ENCODE results near the gene FUBP1. TPM values are rescaled to one million over a fixed set of nuclear protein-coding genes. Genes with fewer than 3 reads are reported as not detected.
A peak's percentile ranks its signal among the peaks of the same experiment; 100 is the strongest.

FUBP1 gene
- total RNA-seq, 1 experiment from 2014 or later, result 208 TPM

DNA sequence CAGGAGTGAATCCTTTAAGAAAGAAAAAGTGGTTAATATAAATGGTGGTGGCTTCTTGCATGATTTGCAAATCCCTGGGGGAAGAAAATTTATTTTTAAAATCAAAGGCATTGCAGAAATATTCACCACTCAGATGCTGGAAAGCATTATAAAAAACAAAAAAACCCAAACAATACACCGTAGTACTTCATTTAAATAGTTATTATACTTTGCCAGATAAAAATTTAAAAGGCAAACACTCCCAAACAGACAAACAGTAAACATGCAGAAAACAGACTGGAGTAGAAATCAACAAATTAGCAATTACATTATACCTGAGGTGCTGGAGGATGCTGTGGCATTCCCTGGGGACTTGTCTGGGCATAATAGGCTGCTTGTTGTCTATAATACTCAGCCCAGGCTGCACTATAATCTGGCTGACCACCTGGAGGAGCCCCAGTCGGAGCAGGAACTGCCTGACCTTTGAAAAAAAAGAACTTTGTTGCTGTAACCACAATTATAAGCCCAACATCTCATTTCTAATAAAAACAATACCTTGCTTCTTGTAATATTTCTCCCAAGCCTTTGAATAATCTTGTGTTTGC lies 29.9 kb downstream of the FUBP1 start:
- no peaks in the 10 kb centered on the region for H3K27me3 Mint-ChIP-seq (ENCODE audit: low read depth)
- ATAC-seq (peak; percentile 88), DNase-seq (ENCODE audit: low spot score) (no peak)
- POLR2A ChIA-PET, result interaction anchor here (1.5 kb wide), 1 partner anchor 29 kb away, joined by 3 read pairs; the partner anchor contains the start of gene FUBP1
- no peak overlapping the region for H3K4me3 Mint-ChIP-seq
- H3K36me3 Mint-ChIP-seq, result peaks cover 57% of the 10 kb centered on the region
- H3K27ac Mint-ChIP-seq, result peak overlapping the region; percentile 73
- TF ChIP-seq FOXK1 (CRISPR knock-in tag; IDR thresholded peaks at IDR 0.05), result no peak
- TF ChIP-seq, protein P1, sequence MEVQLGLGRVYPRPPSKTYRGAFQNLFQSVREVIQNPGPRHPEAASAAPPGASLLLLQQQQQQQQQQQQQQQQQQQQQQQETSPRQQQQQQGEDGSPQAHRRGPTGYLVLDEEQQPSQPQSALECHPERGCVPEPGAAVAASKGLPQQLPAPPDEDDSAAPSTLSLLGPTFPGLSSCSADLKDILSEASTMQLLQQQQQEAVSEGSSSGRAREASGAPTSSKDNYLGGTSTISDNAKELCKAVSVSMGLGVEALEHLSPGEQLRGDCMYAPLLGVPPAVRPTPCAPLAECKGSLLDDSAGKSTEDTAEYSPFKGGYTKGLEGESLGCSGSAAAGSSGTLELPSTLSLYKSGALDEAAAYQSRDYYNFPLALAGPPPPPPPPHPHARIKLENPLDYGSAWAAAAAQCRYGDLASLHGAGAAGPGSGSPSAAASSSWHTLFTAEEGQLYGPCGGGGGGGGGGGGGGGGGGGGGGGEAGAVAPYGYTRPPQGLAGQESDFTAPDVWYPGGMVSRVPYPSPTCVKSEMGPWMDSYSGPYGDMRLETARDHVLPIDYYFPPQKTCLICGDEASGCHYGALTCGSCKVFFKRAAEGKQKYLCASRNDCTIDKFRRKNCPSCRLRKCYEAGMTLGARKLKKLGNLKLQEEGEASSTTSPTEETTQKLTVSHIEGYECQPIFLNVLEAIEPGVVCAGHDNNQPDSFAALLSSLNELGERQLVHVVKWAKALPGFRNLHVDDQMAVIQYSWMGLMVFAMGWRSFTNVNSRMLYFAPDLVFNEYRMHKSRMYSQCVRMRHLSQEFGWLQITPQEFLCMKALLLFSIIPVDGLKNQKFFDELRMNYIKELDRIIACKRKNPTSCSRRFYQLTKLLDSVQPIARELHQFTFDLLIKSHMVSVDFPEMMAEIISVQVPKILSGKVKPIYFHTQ (CRISPR knock-in tag; IDR thresholded peaks at IDR 0.05), result no peak
- no peak for TF ChIP-seq GRHL2 (CRISPR knock-in tag; IDR thresholded peaks at IDR 0.05; ENCODE audit: insufficient replicate concordance, severe bottlenecking)
- TF ChIP-seq, protein P2, sequence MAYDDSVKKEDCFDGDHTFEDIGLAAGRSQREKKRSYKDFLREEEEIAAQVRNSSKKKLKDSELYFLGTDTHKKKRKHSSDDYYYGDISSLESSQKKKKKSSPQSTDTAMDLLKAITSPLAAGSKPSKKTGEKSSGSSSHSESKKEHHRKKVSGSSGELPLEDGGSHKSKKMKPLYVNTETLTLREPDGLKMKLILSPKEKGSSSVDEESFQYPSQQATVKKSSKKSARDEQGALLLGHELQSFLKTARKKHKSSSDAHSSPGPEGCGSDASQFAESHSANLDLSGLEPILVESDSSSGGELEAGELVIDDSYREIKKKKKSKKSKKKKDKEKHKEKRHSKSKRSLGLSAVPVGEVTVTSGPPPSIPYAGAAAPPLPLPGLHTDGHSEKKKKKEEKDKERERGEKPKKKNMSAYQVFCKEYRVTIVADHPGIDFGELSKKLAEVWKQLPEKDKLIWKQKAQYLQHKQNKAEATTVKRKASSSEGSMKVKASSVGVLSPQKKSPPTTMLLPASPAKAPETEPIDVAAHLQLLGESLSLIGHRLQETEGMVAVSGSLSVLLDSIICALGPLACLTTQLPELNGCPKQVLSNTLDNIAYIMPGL (CRISPR knock-in tag; IDR thresholded peaks at IDR 0.05), result no peak
- no peak for TF ChIP-seq ZNF121 (CRISPR knock-in tag; IDR thresholded peaks at IDR 0.05)
- TF ChIP-seq, protein P3, sequence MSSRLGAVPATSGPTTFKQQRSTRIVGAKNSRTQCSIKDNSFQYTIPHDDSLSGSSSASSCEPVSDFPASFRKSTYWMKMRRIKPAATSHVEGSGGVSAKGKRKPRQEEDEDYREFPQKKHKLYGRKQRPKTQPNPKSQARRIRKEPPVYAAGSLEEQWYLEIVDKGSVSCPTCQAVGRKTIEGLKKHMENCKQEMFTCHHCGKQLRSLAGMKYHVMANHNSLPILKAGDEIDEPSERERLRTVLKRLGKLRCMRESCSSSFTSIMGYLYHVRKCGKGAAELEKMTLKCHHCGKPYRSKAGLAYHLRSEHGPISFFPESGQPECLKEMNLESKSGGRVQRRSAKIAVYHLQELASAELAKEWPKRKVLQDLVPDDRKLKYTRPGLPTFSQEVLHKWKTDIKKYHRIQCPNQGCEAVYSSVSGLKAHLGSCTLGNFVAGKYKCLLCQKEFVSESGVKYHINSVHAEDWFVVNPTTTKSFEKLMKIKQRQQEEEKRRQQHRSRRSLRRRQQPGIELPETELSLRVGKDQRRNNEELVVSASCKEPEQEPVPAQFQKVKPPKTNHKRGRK (CRISPR knock-in tag; IDR thresholded peaks at IDR 0.05; ENCODE audit: borderline replicate concordance), result no peak
- TF ChIP-seq, protein P4, sequence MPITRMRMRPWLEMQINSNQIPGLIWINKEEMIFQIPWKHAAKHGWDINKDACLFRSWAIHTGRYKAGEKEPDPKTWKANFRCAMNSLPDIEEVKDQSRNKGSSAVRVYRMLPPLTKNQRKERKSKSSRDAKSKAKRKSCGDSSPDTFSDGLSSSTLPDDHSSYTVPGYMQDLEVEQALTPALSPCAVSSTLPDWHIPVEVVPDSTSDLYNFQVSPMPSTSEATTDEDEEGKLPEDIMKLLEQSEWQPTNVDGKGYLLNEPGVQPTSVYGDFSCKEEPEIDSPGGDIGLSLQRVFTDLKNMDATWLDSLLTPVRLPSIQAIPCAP (CRISPR knock-in tag; IDR thresholded peaks at IDR 0.05), result no peak
- CTCF ChIA-PET, result no interaction called here
- no peaks in the 10 kb centered on the region for H3K9me3 Mint-ChIP-seq
- peaks cover 5% of the 10 kb centered on the region for H3K4me1 Mint-ChIP-seq

DNA sequence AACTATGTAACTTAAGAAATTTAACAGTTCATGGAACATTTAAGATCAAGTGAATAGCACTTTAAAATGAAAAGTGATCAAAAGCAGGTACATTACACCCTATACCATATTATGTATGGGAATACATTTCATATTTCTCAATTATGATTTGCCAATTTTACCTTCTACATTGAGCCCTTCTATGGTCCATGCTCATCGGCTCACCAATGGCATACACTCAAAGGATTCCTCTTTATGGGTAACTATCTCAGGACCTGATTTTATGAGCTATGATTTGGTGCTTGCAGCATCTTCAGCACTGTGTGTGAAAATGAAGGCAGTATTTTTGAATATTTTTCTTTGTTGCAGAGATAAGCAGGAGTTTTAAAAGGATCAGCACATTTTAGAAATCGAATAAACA lies 33.5 kb downstream of the FUBP1 start:
- CTCF ChIA-PET, result interaction anchor here (1.9 kb wide), 1 partner anchor 169 kb away, joined by 6 read pairs; no protein-coding TSS in a partner anchor
- ATAC-seq, result no peak
- H3K36me3 Mint-ChIP-seq, result peaks cover 44% of the 10 kb centered on the region
- no peak overlapping the region for H3K27ac Mint-ChIP-seq
- POLR2A ChIA-PET, result no interaction called here
- no peaks in the 10 kb centered on the region for H3K27me3 Mint-ChIP-seq (ENCODE audit: low read depth)
- TF ChIP-seq, protein P5, sequence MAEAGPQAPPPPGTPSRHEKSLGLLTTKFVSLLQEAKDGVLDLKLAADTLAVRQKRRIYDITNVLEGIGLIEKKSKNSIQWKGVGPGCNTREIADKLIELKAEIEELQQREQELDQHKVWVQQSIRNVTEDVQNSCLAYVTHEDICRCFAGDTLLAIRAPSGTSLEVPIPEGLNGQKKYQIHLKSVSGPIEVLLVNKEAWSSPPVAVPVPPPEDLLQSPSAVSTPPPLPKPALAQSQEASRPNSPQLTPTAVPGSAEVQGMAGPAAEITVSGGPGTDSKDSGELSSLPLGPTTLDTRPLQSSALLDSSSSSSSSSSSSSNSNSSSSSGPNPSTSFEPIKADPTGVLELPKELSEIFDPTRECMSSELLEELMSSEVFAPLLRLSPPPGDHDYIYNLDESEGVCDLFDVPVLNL (CRISPR knock-in tag; IDR thresholded peaks at IDR 0.05; ENCODE audit: borderline replicate concordance, low read depth), result no peak
- TF ChIP-seq, protein P6, sequence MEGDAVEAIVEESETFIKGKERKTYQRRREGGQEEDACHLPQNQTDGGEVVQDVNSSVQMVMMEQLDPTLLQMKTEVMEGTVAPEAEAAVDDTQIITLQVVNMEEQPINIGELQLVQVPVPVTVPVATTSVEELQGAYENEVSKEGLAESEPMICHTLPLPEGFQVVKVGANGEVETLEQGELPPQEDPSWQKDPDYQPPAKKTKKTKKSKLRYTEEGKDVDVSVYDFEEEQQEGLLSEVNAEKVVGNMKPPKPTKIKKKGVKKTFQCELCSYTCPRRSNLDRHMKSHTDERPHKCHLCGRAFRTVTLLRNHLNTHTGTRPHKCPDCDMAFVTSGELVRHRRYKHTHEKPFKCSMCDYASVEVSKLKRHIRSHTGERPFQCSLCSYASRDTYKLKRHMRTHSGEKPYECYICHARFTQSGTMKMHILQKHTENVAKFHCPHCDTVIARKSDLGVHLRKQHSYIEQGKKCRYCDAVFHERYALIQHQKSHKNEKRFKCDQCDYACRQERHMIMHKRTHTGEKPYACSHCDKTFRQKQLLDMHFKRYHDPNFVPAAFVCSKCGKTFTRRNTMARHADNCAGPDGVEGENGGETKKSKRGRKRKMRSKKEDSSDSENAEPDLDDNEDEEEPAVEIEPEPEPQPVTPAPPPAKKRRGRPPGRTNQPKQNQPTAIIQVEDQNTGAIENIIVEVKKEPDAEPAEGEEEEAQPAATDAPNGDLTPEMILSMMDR (IDR thresholded peaks at IDR 0.05), result no peak
- TF ChIP-seq, protein P7, sequence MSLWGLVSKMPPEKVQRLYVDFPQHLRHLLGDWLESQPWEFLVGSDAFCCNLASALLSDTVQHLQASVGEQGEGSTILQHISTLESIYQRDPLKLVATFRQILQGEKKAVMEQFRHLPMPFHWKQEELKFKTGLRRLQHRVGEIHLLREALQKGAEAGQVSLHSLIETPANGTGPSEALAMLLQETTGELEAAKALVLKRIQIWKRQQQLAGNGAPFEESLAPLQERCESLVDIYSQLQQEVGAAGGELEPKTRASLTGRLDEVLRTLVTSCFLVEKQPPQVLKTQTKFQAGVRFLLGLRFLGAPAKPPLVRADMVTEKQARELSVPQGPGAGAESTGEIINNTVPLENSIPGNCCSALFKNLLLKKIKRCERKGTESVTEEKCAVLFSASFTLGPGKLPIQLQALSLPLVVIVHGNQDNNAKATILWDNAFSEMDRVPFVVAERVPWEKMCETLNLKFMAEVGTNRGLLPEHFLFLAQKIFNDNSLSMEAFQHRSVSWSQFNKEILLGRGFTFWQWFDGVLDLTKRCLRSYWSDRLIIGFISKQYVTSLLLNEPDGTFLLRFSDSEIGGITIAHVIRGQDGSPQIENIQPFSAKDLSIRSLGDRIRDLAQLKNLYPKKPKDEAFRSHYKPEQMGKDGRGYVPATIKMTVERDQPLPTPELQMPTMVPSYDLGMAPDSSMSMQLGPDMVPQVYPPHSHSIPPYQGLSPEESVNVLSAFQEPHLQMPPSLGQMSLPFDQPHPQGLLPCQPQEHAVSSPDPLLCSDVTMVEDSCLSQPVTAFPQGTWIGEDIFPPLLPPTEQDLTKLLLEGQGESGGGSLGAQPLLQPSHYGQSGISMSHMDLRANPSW (CRISPR knock-in tag; conservative IDR thresholded peaks at IDR 0.05; ENCODE audit: low read depth), result no peak
- TF ChIP-seq ZNF263 (CRISPR knock-in tag; IDR thresholded peaks at IDR 0.05; ENCODE audit: low read depth) (no peak), SMAD3 (CRISPR knock-in tag; IDR thresholded peaks at IDR 0.05; ENCODE audit: borderline replicate concordance) (no peak)
- TF ChIP-seq, protein P4 (CRISPR knock-in tag; IDR thresholded peaks at IDR 0.05), result no peak
- TF ChIP-seq, protein P8, sequence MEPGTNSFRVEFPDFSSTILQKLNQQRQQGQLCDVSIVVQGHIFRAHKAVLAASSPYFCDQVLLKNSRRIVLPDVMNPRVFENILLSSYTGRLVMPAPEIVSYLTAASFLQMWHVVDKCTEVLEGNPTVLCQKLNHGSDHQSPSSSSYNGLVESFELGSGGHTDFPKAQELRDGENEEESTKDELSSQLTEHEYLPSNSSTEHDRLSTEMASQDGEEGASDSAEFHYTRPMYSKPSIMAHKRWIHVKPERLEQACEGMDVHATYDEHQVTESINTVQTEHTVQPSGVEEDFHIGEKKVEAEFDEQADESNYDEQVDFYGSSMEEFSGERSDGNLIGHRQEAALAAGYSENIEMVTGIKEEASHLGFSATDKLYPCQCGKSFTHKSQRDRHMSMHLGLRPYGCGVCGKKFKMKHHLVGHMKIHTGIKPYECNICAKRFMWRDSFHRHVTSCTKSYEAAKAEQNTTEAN (CRISPR knock-in tag; IDR thresholded peaks at IDR 0.05), result no peak
- TF ChIP-seq, protein P9, sequence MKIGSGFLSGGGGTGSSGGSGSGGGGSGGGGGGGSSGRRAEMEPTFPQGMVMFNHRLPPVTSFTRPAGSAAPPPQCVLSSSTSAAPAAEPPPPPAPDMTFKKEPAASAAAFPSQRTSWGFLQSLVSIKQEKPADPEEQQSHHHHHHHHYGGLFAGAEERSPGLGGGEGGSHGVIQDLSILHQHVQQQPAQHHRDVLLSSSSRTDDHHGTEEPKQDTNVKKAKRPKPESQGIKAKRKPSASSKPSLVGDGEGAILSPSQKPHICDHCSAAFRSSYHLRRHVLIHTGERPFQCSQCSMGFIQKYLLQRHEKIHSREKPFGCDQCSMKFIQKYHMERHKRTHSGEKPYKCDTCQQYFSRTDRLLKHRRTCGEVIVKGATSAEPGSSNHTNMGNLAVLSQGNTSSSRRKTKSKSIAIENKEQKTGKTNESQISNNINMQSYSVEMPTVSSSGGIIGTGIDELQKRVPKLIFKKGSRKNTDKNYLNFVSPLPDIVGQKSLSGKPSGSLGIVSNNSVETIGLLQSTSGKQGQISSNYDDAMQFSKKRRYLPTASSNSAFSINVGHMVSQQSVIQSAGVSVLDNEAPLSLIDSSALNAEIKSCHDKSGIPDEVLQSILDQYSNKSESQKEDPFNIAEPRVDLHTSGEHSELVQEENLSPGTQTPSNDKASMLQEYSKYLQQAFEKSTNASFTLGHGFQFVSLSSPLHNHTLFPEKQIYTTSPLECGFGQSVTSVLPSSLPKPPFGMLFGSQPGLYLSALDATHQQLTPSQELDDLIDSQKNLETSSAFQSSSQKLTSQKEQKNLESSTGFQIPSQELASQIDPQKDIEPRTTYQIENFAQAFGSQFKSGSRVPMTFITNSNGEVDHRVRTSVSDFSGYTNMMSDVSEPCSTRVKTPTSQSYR (CRISPR knock-in tag; IDR thresholded peaks at IDR 0.05), result no peak
- peaks cover 5% of the 10 kb centered on the region for H3K4me1 Mint-ChIP-seq
- no peak for DNase-seq (ENCODE audit: low spot score)
- no peak overlapping the region for H3K4me3 Mint-ChIP-seq
- H3K9me3 Mint-ChIP-seq, result no peaks in the 10 kb centered on the region

Measured in WTC11 (cell line).